IPS-20b (cell line): ENCODE data around the gene BGN.

Source experiments
- H3K27ac ChIP-seq: one replicate; pipeline ENCODE4 v1.5.1; 2013; ENCODE audit warnings: low read length
- H3K27me3 ChIP-seq: 2 replicates; pipeline ENCODE4 v1.6.1; 2013; ENCODE audit warnings: mild to moderate bottlenecking, low read length, inconsistent platforms; ENCODE audit not compliant: insufficient read depth
- H3K36me3 ChIP-seq: 2 replicates; pipeline ENCODE4 v1.6.1; 2013; ENCODE audit warnings: low read depth, mild to moderate bottlenecking, inconsistent platforms, low read length, moderate library complexity; ENCODE audit not compliant: insufficient read depth
- H3K4me1 ChIP-seq: 2 replicates; pipeline ENCODE4 v1.6.1; 2013; ENCODE audit warnings: mild to moderate bottlenecking, control low read depth, inconsistent platforms, low read length, moderate library complexity; ENCODE audit not compliant: insufficient read depth
- H3K4me3 ChIP-seq: 2 replicates; pipeline ENCODE4 v1.5.1; 2013; ENCODE audit warnings: mild to moderate bottlenecking, low read length, inconsistent platforms
- H3K9ac ChIP-seq: 2 replicates; pipeline ENCODE4 v1.6.1; 2013; ENCODE audit warnings: low read depth, mild to moderate bottlenecking, inconsistent platforms, low read length, moderate library complexity
- H3K9me3 ChIP-seq: 2 replicates; pipeline ENCODE4 v1.6.1; 2013; ENCODE audit warnings: mild to moderate bottlenecking, low read depth, low read length, inconsistent platforms; ENCODE audit not compliant: insufficient read depth

Gene BGN

DNA sequence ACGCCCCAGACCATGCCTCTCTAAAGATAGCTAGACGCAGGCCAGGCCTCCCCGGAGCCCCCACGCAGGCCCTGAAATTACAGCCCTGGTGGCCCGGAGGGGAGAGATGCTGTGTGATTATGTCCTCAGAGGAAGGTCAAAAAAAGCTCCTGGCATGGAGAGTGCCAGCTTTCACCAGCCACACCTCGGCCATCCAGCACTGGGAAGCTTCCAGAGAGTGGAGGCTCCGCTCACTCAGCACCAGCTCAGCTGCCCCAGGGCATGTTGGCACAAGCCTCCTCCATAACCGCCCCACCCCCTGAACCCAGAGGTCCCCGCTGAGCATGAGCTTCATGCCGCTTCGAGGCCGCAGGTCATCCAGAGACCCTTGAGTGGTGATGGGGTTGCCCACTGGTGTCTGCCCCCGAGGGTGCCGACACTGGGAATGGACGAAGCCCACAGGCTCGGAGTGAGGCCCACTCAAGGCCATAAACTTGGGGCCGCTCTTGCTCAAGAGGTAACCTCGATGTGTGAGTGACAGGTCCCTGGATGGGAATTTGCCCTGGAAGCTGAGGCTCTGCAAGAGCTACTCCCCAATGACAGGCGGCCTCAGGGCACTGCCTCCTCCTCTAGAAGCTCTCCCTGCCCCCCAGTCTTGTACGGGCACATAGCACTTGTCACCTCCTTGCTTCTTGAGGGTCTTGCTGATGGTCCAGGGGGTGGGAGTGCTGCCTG, 4.4 kb upstream of the BGN start:
- Histone ChIP-seq H3K9me3 (no peaks in the 10 kb centered on the region), H3K4me3 (no peak overlapping the region), H3K4me1 (no peaks in the 10 kb centered on the region), H3K27ac (no peak overlapping the region), H3K36me3 (no peaks in the 10 kb centered on the region), H3K9ac (no peak overlapping the region), H3K27me3 (no peaks in the 10 kb centered on the region; the same call in 1 of the 2 replicates)

GRCh38 chrX:153491351-153491914, 3.3 kb upstream of the BGN start:
- no peak overlapping the region for H3K9ac ChIP-seq
- H3K36me3 ChIP-seq: no peaks in the 10 kb centered on the region
- no peaks in the 10 kb centered on the region; the same call in 1 of the 2 replicates for H3K27me3 ChIP-seq
- no peak overlapping the region for H3K27ac ChIP-seq
- no peak overlapping the region for H3K4me3 ChIP-seq
- no peaks in the 10 kb centered on the region for H3K9me3 ChIP-seq
- H3K4me1 ChIP-seq: no peaks in the 10 kb centered on the region

- Histone ChIP-seq H3K4me3 (no peak overlapping the region), H3K9ac (no peak overlapping the region), H3K9me3 (no peaks in the 10 kb centered on the region), H3K27me3 (no peaks in the 10 kb centered on the region; the same call in 1 of the 2 replicates), H3K4me1 (no peaks in the 10 kb centered on the region), H3K36me3 (no peaks in the 10 kb centered on the region), H3K27ac (no peak overlapping the region)
Measured at GRCh38 chrX:153491918-153492317, 2.9 kb upstream of the BGN start.

DNA sequence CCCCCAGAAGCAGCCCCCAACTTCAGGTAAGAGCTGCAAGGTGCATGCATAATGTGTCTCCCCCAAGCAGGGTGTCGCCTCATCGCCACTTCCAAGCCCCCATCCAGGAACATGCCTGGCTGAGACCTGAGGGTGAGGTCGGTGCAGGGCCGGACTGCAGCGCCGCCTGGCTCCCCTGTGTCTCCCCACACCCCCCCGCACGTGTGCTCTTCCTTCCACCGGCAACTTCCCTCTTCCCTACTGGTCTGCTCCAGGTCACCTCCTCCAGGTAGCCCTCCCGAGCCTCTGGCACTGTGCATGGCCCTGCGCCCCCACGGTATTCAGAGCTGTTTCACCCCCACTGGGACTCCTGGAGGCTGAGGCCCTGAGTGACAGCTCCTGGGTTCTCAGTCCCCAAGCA, 2.2 kb upstream of the BGN start:
- Histone ChIP-seq H3K36me3 (no peaks in the 10 kb centered on the region), H3K9me3 (no peaks in the 10 kb centered on the region), H3K4me3 (no peak overlapping the region), H3K27me3 (no peaks in the 10 kb centered on the region; the same call in 1 of the 2 replicates), H3K4me1 (no peaks in the 10 kb centered on the region), H3K27ac (no peak overlapping the region), H3K9ac (no peak overlapping the region)

GRCh38 chrX:153493085-153493484, 1.7 kb upstream of the BGN start:
- no peak overlapping the region for H3K27ac ChIP-seq
- H3K9ac ChIP-seq: no peak overlapping the region
- H3K36me3 ChIP-seq: no peaks in the 10 kb centered on the region
- no peaks in the 10 kb centered on the region; the same call in 1 of the 2 replicates for H3K27me3 ChIP-seq
- no peaks in the 10 kb centered on the region for H3K4me1 ChIP-seq
- no peak overlapping the region for H3K4me3 ChIP-seq
- H3K9me3 ChIP-seq: no peaks in the 10 kb centered on the region

DNA sequence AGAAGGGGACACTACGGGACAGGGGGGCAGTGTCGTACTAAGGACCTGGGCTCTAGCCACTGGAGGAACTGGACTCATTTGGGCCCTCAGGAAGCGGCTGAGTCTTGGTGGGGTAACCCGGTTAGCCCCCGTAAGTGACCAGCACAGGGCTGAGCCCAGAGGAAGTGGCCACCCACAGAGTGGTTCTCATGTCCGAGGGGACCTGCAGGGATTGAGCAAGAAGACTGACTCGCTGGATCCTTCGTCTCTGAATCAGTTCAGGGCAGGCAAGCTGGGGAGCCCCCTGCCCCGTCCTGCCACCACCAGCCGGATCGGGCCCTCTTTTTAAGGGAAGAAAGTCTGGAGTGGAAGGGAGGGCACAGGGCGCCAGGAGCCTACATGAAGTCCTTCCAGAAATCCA, 719 bp upstream of the BGN start:
- H3K36me3 ChIP-seq: no peaks in the 10 kb centered on the region
- no peaks in the 10 kb centered on the region for H3K9me3 ChIP-seq
- H3K4me3 ChIP-seq: no peak overlapping the region
- no peak overlapping the region for H3K27ac ChIP-seq
- no peaks in the 10 kb centered on the region; the same call in 1 of the 2 replicates for H3K27me3 ChIP-seq
- no peak overlapping the region for H3K9ac ChIP-seq
- H3K4me1 ChIP-seq: no peaks in the 10 kb centered on the region

- Histone ChIP-seq H3K27ac (no peak overlapping the region), H3K9me3 (no peaks in the 10 kb centered on the region), H3K9ac (no peak overlapping the region), H3K27me3 (no peaks in the 10 kb centered on the region; the same call in 1 of the 2 replicates), H3K4me3 (peak overlapping the region; percentile 57; the same call in 1 of the 2 replicates), H3K36me3 (no peaks in the 10 kb centered on the region), H3K4me1 (no peaks in the 10 kb centered on the region)
Measured at GRCh38 chrX:153495362-153495751, 577 bp downstream of the BGN start.

GRCh38 chrX:153495903-153496589, 1.3 kb downstream of the BGN start:
- Histone ChIP-seq H3K36me3 (no peaks in the 10 kb centered on the region), H3K4me1 (no peaks in the 10 kb centered on the region), H3K27me3 (no peaks in the 10 kb centered on the region; the same call in 1 of the 2 replicates), H3K27ac (no peak overlapping the region), H3K9ac (no peak overlapping the region), H3K9me3 (no peaks in the 10 kb centered on the region), H3K4me3 (no peak overlapping the region)

DNA sequence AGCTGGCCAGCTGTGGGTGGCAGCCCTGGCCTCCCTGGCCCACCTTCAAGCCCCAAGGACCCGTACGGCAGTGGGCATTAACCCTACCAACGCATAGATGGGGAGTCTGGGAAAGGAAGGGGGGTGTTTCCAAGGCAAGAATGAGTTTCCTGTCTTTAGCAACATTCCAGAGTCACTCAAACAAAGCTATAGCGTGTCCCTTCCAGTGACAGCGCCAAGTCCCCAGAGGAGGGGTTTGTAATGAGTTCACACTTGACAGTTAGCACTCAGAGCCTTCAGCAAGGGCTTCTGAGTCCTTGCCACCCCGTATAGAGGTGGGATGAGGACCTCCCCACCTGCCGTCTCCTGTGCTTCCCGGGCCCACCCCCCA, 1.8 kb downstream of the BGN start:
- no peaks in the 10 kb centered on the region for H3K9me3 ChIP-seq
- H3K27me3 ChIP-seq: no peaks in the 10 kb centered on the region; the same call in 1 of the 2 replicates
- H3K27ac ChIP-seq: no peak overlapping the region
- no peak overlapping the region for H3K4me3 ChIP-seq
- H3K9ac ChIP-seq: no peak overlapping the region
- no peaks in the 10 kb centered on the region for H3K36me3 ChIP-seq
- H3K4me1 ChIP-seq: no peaks in the 10 kb centered on the region

GRCh38 chrX:153498453-153498852, 3.7 kb downstream of the BGN start:
- Histone ChIP-seq H3K27me3 (no peaks in the 10 kb centered on the region; the same call in 1 of the 2 replicates), H3K9ac (no peak overlapping the region), H3K9me3 (no peaks in the 10 kb centered on the region), H3K4me3 (no peak overlapping the region), H3K4me1 (no peaks in the 10 kb centered on the region), H3K36me3 (no peaks in the 10 kb centered on the region), H3K27ac (no peak overlapping the region)

- H3K9ac ChIP-seq: no peak overlapping the region
- H3K27me3 ChIP-seq: no peaks in the 10 kb centered on the region; the same call in 1 of the 2 replicates
- no peaks in the 10 kb centered on the region for H3K9me3 ChIP-seq
- H3K4me3 ChIP-seq: no peak overlapping the region
- H3K4me1 ChIP-seq: no peaks in the 10 kb centered on the region
- no peak overlapping the region for H3K27ac ChIP-seq
- H3K36me3 ChIP-seq: no peaks in the 10 kb centered on the region
Measured at GRCh38 chrX:153499341-153499740, 4.6 kb downstream of the BGN start.

DNA sequence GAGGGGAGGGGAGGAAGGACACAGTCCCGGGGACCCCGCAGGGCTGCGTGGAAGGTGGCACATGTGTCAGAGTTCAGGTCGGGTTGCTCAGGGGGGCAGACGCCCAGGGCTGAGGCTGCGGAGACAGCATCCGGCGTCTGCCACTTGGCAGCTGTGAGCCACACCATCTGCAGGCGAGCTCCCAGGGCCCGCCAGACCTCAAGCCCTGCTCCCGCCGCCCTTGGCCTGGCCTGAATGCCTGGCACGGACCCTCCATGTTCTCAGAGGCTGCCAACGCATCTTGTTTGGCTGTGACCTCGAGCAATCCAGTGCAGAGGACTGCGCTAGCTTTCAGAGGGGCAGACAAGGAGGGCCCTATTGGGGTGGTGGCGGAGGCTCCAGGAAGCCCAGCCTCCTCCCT, 5.1 kb downstream of the BGN start:
- Histone ChIP-seq H3K4me3 (no peak overlapping the region), H3K27me3 (no peaks in the 10 kb centered on the region; the same call in 1 of the 2 replicates)

More for the DNA sequence above, 5.1 kb downstream of the BGN start:
- H3K9me3 ChIP-seq: no peaks in the 10 kb centered on the region
- no peaks in the 10 kb centered on the region for H3K4me1 ChIP-seq
- H3K36me3 ChIP-seq: no peaks in the 10 kb centered on the region
- H3K9ac ChIP-seq: no peak overlapping the region
- H3K27ac ChIP-seq: no peak overlapping the region
